PC-9 (cell line): ENCODE data around the gene MYH6. TPM values are rescaled to one million over a fixed set of nuclear protein-coding genes. Genes with fewer than 3 reads are reported as not detected.

Source experiments
- BruUV-seq: library from RNA; stranded (reverse); fragments of 400-500 nt; replicated peaks from 2 replicates; lab custom pipeline; 2021; lab: Mats Ljungman, UMichigan
- CTCF ChIA-PET: fragments of 300-600 bp; sonication (Branson Sonifier 250); formaldehyde crosslinking; loops from one replicate; lab custom pipeline; 2022; ENCODE audit warnings: antibody characterized with exemption; lab: Charles Lee
- POLR2A ChIA-PET: fragments of 300-600 bp; sonication (Branson Sonifier 250); formaldehyde crosslinking; loops from one replicate; lab custom pipeline; 2022; ENCODE audit warnings: antibody characterized with exemption; ENCODE audit not compliant: unreplicated experiment; lab: Charles Lee
- DNase-seq, 2 experiments: peaks; one replicate each; pipeline versions ENCODE4 v3.0.0 to v3.0.0-alpha.2; 2015 to 2022; ENCODE audit warnings: mixed read lengths in 1 of 2
- H2AFZ ChIP-seq: fragments of 200-600 bp; sonication (generic); 2 replicates; pipeline ENCODE4 v1.8.1; 2017; ENCODE audit warnings: antibody characterized with exemption
- H3F3A ChIP-seq: fragments of 200-600 bp; sonication (generic); 2 replicates; pipeline ENCODE4 v1.8.1; 2017; ENCODE audit warnings: antibody characterized with exemption, mild to moderate bottlenecking, low read depth; ENCODE audit not compliant: insufficient read depth
- H3K27ac ChIP-seq: fragments of 200-600 bp; sonication (generic); 2 replicates; pipeline ENCODE4 v1.6.1; 2016; ENCODE audit warnings: mixed run types
- H3K27me3 ChIP-seq: fragments of 200-600 bp; sonication (generic); 2 replicates; pipeline ENCODE4 v1.6.1; 2016; ENCODE audit warnings: low read depth, mixed run types; ENCODE audit not compliant: insufficient read depth
- H3K36me3 ChIP-seq: fragments of 200-600 bp; sonication (generic); 2 replicates; pipeline ENCODE4 v1.6.1; 2016; ENCODE audit warnings: low read depth, mixed run types
- H3K4me1 ChIP-seq: fragments of 200-600 bp; sonication (generic); replicated peaks from 2 replicates; pipeline ENCODE4 v1.6.1; 2016; ENCODE audit warnings: mixed run types; ENCODE audit not compliant: insufficient read depth
- H3K4me2 ChIP-seq: fragments of 200-600 bp; sonication (generic); 2 replicates; pipeline ENCODE4 v1.6.1; 2017; ENCODE audit warnings: mixed run types
- H3K4me3 ChIP-seq: fragments of 200-600 bp; sonication (generic); 2 replicates; pipeline ENCODE4 v1.6.1; 2016; ENCODE audit warnings: mixed run types
- H3K79me2 ChIP-seq: fragments of 200-600 bp; sonication (generic); 2 replicates; pipeline ENCODE4 v1.6.1; 2017; ENCODE audit warnings: low read depth, mixed run types
- H3K9me2 ChIP-seq: fragments of 200-600 bp; sonication (generic); 2 replicates; pipeline ENCODE4 v1.8.1; 2017; ENCODE audit warnings: mild to moderate bottlenecking; ENCODE audit not compliant: insufficient read depth
- H3K9me3 ChIP-seq: fragments of 200-600 bp; sonication (generic); 2 replicates; pipeline ENCODE4 v1.8.1; 2016; ENCODE audit warnings: low read depth; ENCODE audit not compliant: insufficient read depth
- H4K20me1 ChIP-seq: fragments of 200-600 bp; sonication (generic); 2 replicates; pipeline ENCODE4 v1.8.1; 2017; ENCODE audit not compliant: insufficient read depth
- CTCF ChIP-seq: fragments of 200-600 bp; sonication (generic); conservative IDR thresholded peaks from 2 replicates; pipeline ENCODE4 v1.6.1; 2017; ENCODE audit warnings: mixed run types, antibody characterized with exemption, mild to moderate bottlenecking, moderate library complexity
- EZH2 ChIP-seq: fragments of 200-600 bp; sonication (generic); IDR thresholded peaks from 2 replicates; pipeline ENCODE4 v1.8.0; 2017; ENCODE audit warnings: antibody characterized with exemption, low read depth
- intact Hi-C: fragments of 100-400 bp; cut with micrococcal nuclease; formaldehyde crosslinking; loops from one replicate; pipeline ENCODE4 v1.10.0; 2022; ENCODE audit not compliant: unreplicated experiment
- total RNA-seq: library from RNA; stranded (reverse); gene quantifications from 2 replicates; pipeline ENCODE4 v1.2.3, GENCODE V29; 2021

Gene MYH6
- total RNA-seq, 1 experiment from 2014 or later = not detected

- Histone ChIP-seq H3K4me2 (no peak overlapping the region), H3F3A (no peaks in the 10 kb centered on the region), H3K79me2 (no peaks in the 10 kb centered on the region), H4K20me1 (no peaks in the 10 kb centered on the region), H3K36me3 (no peaks in the 10 kb centered on the region), H3K27ac (no peak overlapping the region), H3K4me1 (no peaks in the 10 kb centered on the region), H3K9me3 (no peaks in the 10 kb centered on the region), H3K9me2 (no peaks in the 10 kb centered on the region), H2AFZ (no peak overlapping the region), H3K4me3 (no peak overlapping the region), H3K27me3 (peaks cover 74% of the 10 kb centered on the region)
- intact Hi-C loops = no loop called here
- no peak for TF ChIP-seq EZH2
- DNase-seq = no peak
- ChIA-PET POLR2A (no interaction called here), CTCF (no interaction called here)
- BruUV-seq = no TSS peak
These were observed 49.4 kb downstream of the MYH6 start for GRCh38 chr14:23358553-23359166.

- Histone ChIP-seq H3K4me3 (no peak overlapping the region), H3K4me2 (no peak overlapping the region), H3K36me3 (no peaks in the 10 kb centered on the region), H3K9me3 (no peaks in the 10 kb centered on the region), H3K9me2 (no peaks in the 10 kb centered on the region), H2AFZ (no peak overlapping the region), H3K79me2 (no peaks in the 10 kb centered on the region), H3F3A (no peaks in the 10 kb centered on the region), H3K27me3 (peaks cover 73% of the 10 kb centered on the region), H3K4me1 (no peaks in the 10 kb centered on the region), H3K27ac (no peak overlapping the region), H4K20me1 (no peaks in the 10 kb centered on the region)
- ChIA-PET POLR2A (interaction anchor here (0.8 kb wide), 1 partner anchor 12 kb away, joined by 7 read pairs; no protein-coding TSS in a partner anchor), CTCF (no interaction called here)
- no peak for TF ChIP-seq CTCF
- TF ChIP-seq EZH2 = no peak
- no peak for DNase-seq
- no TSS peak for BruUV-seq
- intact Hi-C loops = no loop called here
These were observed 50.0 kb downstream of the MYH6 start for GRCh38 chr14:23358042-23358441.

GRCh38 chr14:23357261-23357660, 50.8 kb downstream of the MYH6 start:
- POLR2A ChIA-PET = interaction anchor here (0.8 kb wide), 1 partner anchor 13 kb away, joined by 7 read pairs; no protein-coding TSS in a partner anchor
- no peak overlapping the region for H3K4me2 ChIP-seq
- no TSS peak for BruUV-seq

More at GRCh38 chr14:23357261-23357660, 50.8 kb downstream of the MYH6 start:
- intact Hi-C loops = no loop called here
- H3K4me3 ChIP-seq = no peak overlapping the region
- H3K9me3 ChIP-seq = no peaks in the 10 kb centered on the region
- no peaks in the 10 kb centered on the region for H3K36me3 ChIP-seq
- no peaks in the 10 kb centered on the region for H3F3A ChIP-seq
- no peaks in the 10 kb centered on the region for H4K20me1 ChIP-seq
- no peak overlapping the region for H2AFZ ChIP-seq
- CTCF ChIA-PET = no interaction called here
- H3K27ac ChIP-seq = no peak overlapping the region
- no peak for TF ChIP-seq CTCF
- TF ChIP-seq EZH2 = no peak
- no peak for DNase-seq
- peaks cover 72% of the 10 kb centered on the region for H3K27me3 ChIP-seq
- no peaks in the 10 kb centered on the region for H3K4me1 ChIP-seq
- no peaks in the 10 kb centered on the region for H3K9me2 ChIP-seq
- no peaks in the 10 kb centered on the region for H3K79me2 ChIP-seq
